ENCODE measurements around the gene PYCARD. TPM values are rescaled to one million over a fixed set of nuclear protein-coding genes. Genes with fewer than 3 reads are reported as not detected.

Gene PYCARD
- total and polyA plus RNA-seq, 2 donors (not counting 3 experiments of a cell fraction or from before 2014, with no cell fraction given): 19.1 to 40.1 TPM

DNA sequence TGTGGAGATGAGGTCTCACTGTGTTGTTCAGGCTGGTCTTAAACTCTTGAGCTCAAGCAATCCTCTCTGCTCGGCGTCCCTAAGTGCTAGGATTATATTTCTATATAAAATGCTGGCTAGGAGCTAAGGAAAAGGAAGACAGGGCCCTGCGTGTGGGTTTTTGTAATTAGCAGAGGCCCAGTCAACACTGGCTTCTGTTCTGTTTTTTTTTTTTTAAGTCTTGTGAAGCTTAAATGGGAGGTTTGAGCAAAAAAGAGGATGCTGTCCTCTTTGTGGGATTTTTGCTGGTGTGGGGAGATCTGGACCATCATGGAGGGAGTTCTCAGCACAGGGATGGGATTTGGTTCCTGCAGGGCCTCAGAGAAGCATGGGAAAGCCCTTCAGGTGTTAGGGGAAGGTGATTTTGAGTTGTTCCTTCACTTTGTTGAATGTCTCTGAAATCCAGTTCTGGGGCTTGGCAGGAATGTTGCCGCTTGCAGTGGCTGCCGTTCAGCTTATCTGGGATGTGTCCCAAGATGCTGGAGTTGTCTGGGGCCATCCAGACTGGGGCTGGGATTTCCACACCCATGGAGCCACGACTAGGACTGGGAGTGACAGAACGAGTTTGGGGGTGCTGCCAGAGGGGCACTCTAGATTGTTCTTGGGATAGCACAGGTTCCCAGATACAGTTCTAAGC, 4.2 kb downstream of the PYCARD start:
- CTCF ChIA-PET: interaction anchor here (0.5 to 1.6 kb wide), 6 partner anchors 9 to 262 kb away, joined by 3 to 6 read pairs (median 4); partner anchors contain the start of gene ZNF843
- Histone ChIP-seq H4K20me1 (replicated peaks; ENCODE audit: control insufficient read depth, extremely low read depth, insufficient read depth, low read length) (peaks cover 3% of the 10 kb centered on the region), H3K27ac (ENCODE audit: insufficient read depth, low read depth, low read length) (no peak overlapping the region), H3K4me2 (ENCODE audit: insufficient read depth, low read length) (no peak overlapping the region), H3K4me1 (ENCODE audit: control insufficient read depth, extremely low read depth, insufficient read depth, low read length) (peaks cover 4% of the 10 kb centered on the region), H3K9me3 (replicated peaks; ENCODE audit: control insufficient read depth, insufficient read depth, low read length) (no peaks in the 10 kb centered on the region), H2AFZ (ENCODE audit: low read depth, low read length) (no peak overlapping the region), H3K9ac (replicated peaks; ENCODE audit: extremely low read depth, insufficient read depth, low read length) (no peak overlapping the region), H3K27me3 (ENCODE audit: control insufficient read depth in 2 of 2, insufficient read depth in 2 of 2, low read length in 2 of 2) (no peaks in the 10 kb centered on the region), H3K4me3 (replicated peaks in 1 of 3; ENCODE audit: insufficient read depth in 1 of 3, low read depth in 1 of 3, low read length in 3 of 3) (no peak overlapping the region), H3K36me3 (ENCODE audit: control insufficient read depth in 2 of 2, extremely low read depth in 1 of 2, insufficient read depth in 2 of 2, low read length in 2 of 2) (peaks cover 13 to 24% of the 10 kb centered on the region in 2 experiments), H3K79me2 (ENCODE audit: control insufficient read depth, insufficient read depth, low read length) (no peaks in the 10 kb centered on the region), H3K9me1 (replicated peaks; ENCODE audit: control insufficient read depth, extremely low read depth, insufficient read depth, low read length) (no peaks in the 10 kb centered on the region)
- TF ChIP-seq JUN (IDR thresholded peaks at IDR 0.05; ENCODE audit: borderline replicate concordance, insufficient read depth, insufficient read length, low read depth) (no peak), POLR2A (IDR thresholded peaks at IDR 0.05; ENCODE audit: low read depth, low read length) (peak; percentile 23)
- intact Hi-C loops (cut with micrococcal nuclease) (no loop called here), dilution Hi-C loops (cut with MboI; ENCODE audit: extremely low pct_ligation_motif_present, low sequenced_read_pairs) (no loop called here)
- POLR2A ChIA-PET: interaction anchor here (1.7 kb wide), 1 partner anchor 18 kb away, joined by 4 read pairs; no protein-coding TSS in a partner anchor
- BruUV-seq (replicated peaks): no TSS peak
- no peak for FAIRE-seq
- DNase-seq (ENCODE audit: low read depth, low spot score): no peak

GRCh38 chr16:31196324-31197088, 6.1 kb downstream of the PYCARD start:
- Histone ChIP-seq H3K36me3 (ENCODE audit: control insufficient read depth in 2 of 2, extremely low read depth in 1 of 2, insufficient read depth in 2 of 2, low read length in 2 of 2) (peaks cover 24 to 41% of the 10 kb centered on the region in 2 experiments), H3K9ac (replicated peaks; ENCODE audit: extremely low read depth, insufficient read depth, low read length) (no peak overlapping the region), H3K79me2 (ENCODE audit: control insufficient read depth, insufficient read depth, low read length) (peaks cover 4% of the 10 kb centered on the region), H3K4me3 (replicated peaks in 1 of 3; ENCODE audit: insufficient read depth in 1 of 3, low read depth in 1 of 3, low read length in 3 of 3) (no peak overlapping the region), H3K27ac (ENCODE audit: insufficient read depth, low read depth, low read length) (no peak overlapping the region), H3K4me2 (ENCODE audit: insufficient read depth, low read length) (no peak overlapping the region), H2AFZ (ENCODE audit: low read depth, low read length) (no peak overlapping the region), H4K20me1 (replicated peaks; ENCODE audit: control insufficient read depth, extremely low read depth, insufficient read depth, low read length) (peaks cover 3% of the 10 kb centered on the region), H3K9me3 (replicated peaks; ENCODE audit: control insufficient read depth, insufficient read depth, low read length) (no peaks in the 10 kb centered on the region), H3K9me1 (replicated peaks; ENCODE audit: control insufficient read depth, extremely low read depth, insufficient read depth, low read length) (no peaks in the 10 kb centered on the region), H3K27me3 (ENCODE audit: control insufficient read depth in 2 of 2, insufficient read depth in 2 of 2, low read length in 2 of 2) (no peaks in the 10 kb centered on the region), H3K4me1 (ENCODE audit: control insufficient read depth, extremely low read depth, insufficient read depth, low read length) (no peaks in the 10 kb centered on the region)
- BruUV-seq (replicated peaks): no TSS peak
- dilution Hi-C loops (cut with MboI; ENCODE audit: extremely low pct_ligation_motif_present, low sequenced_read_pairs): no loop called here
- FAIRE-seq (no peak), DNase-seq (ENCODE audit: low read depth, low spot score) (no peak)
- intact Hi-C loops (cut with micrococcal nuclease): no loop called here
- no peak for TF ChIP-seq MYC (IDR thresholded peaks at IDR 0.05; ENCODE audit: low read depth, low read length)
- no peak for TF ChIP-seq GATA2 (IDR thresholded peaks at IDR 0.05; ENCODE audit: insufficient read depth, insufficient read length, low read depth, low read length)
- no peak for TF ChIP-seq MAX (IDR thresholded peaks at IDR 0.05; ENCODE audit: insufficient read depth, insufficient read length)
- TF ChIP-seq JUN (IDR thresholded peaks at IDR 0.05; ENCODE audit: borderline replicate concordance, insufficient read depth, insufficient read length, low read depth): no peak
- TF ChIP-seq POLR2A (IDR thresholded peaks at IDR 0.05; ENCODE audit: low read depth, low read length): no peak
- no peak for TF ChIP-seq EZH2 (IDR thresholded peaks at IDR 0.05; ENCODE audit: borderline replicate concordance, low read depth, low read length, severe bottlenecking)
- TF ChIP-seq POLR2AphosphoS5 (IDR thresholded peaks at IDR 0.05; ENCODE audit: insufficient read depth, low read depth, low read length): no peak
- TF ChIP-seq FOS (IDR thresholded peaks at IDR 0.05; ENCODE audit: borderline replicate concordance, insufficient read depth, low read length): no peak
- TF ChIP-seq, protein P1, sequence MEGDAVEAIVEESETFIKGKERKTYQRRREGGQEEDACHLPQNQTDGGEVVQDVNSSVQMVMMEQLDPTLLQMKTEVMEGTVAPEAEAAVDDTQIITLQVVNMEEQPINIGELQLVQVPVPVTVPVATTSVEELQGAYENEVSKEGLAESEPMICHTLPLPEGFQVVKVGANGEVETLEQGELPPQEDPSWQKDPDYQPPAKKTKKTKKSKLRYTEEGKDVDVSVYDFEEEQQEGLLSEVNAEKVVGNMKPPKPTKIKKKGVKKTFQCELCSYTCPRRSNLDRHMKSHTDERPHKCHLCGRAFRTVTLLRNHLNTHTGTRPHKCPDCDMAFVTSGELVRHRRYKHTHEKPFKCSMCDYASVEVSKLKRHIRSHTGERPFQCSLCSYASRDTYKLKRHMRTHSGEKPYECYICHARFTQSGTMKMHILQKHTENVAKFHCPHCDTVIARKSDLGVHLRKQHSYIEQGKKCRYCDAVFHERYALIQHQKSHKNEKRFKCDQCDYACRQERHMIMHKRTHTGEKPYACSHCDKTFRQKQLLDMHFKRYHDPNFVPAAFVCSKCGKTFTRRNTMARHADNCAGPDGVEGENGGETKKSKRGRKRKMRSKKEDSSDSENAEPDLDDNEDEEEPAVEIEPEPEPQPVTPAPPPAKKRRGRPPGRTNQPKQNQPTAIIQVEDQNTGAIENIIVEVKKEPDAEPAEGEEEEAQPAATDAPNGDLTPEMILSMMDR (IDR thresholded peaks at IDR 0.05; ENCODE audit: extremely low read depth in 1 of 2, insufficient read depth in 1 of 2, low read depth in 1 of 2, low read length in 2 of 2): no peak
- POLR2A ChIA-PET: no interaction called here
- CTCF ChIA-PET: interaction anchor here (1.1 to 2.5 kb wide), 2 partner anchors 186 to 672 kb away, joined by 3 to 7 read pairs; no protein-coding TSS in a partner anchor
